Glutamatergic neuron (in vitro differentiated cells): ENCODE results near the gene ATP6V1B1. TPM values are rescaled to one million over a fixed set of nuclear protein-coding genes. Genes with fewer than 3 reads are reported as not detected.

ENCODE experiments used
- DNase-seq: peaks from one replicate; pipeline ENCODE4 v3.0.0; 2022
- H3K27ac Mint-ChIP-seq: one replicate; pipeline ENCODE4 v1.8.0; 2020; ENCODE audit warnings: mild to moderate bottlenecking, mixed read lengths, inconsistent platforms; ENCODE audit not compliant: unreplicated experiment
- H3K27me3 Mint-ChIP-seq: one replicate; pipeline ENCODE4 v1.8.0; 2020; ENCODE audit warnings: mild to moderate bottlenecking, moderate library complexity, mixed read lengths, inconsistent platforms; ENCODE audit not compliant: unreplicated experiment
- H3K36me3 Mint-ChIP-seq: one replicate; pipeline ENCODE4 v1.8.0; 2020; ENCODE audit warnings: mild to moderate bottlenecking, mixed read lengths, inconsistent platforms; ENCODE audit not compliant: unreplicated experiment
- H3K4me1 Mint-ChIP-seq: one replicate; pipeline ENCODE4 v1.8.0; 2020; ENCODE audit warnings: mild to moderate bottlenecking, low read depth, mixed read lengths, inconsistent platforms; ENCODE audit not compliant: unreplicated experiment
- H3K4me3 Mint-ChIP-seq: one replicate; pipeline ENCODE4 v1.8.0; 2020; ENCODE audit warnings: mild to moderate bottlenecking, mixed read lengths, inconsistent platforms; ENCODE audit not compliant: unreplicated experiment
- H3K9me3 Mint-ChIP-seq: one replicate; pipeline ENCODE4 v1.8.0; 2020; ENCODE audit warnings: mild to moderate bottlenecking, moderate library complexity, mixed read lengths, inconsistent platforms; ENCODE audit not compliant: unreplicated experiment
- long read RNA-seq: library from polyadenylated mRNA; unstranded; transcript quantifications from one replicate; pipeline ENCODE4 v2.0.0, GENCODE V29; 2020; ENCODE audit not compliant: unreplicated experiment
- total RNA-seq: library from RNA; stranded (reverse); fragmentation: NEBNext Ultra II Directional; extraction: Animal tissue kit (Norgen Biotek cat#: 25700); gene quantifications from one replicate; pipeline ENCODE4 v1.2.1, GENCODE V29; 2021; ENCODE audit not compliant: unreplicated experiment
- TF ChIP-seq, protein P1 (sequence below): fragments of 200-600 bp; sonication (generic); IDR thresholded peaks from one replicate; pipeline ENCODE4 v1.5.0; 2021; ENCODE audit not compliant: partially characterized antibody, unreplicated experiment

ATP6V1B1 gene
- total RNA-seq, result not detected
- long read RNA-seq, result 0 reads

DNA sequence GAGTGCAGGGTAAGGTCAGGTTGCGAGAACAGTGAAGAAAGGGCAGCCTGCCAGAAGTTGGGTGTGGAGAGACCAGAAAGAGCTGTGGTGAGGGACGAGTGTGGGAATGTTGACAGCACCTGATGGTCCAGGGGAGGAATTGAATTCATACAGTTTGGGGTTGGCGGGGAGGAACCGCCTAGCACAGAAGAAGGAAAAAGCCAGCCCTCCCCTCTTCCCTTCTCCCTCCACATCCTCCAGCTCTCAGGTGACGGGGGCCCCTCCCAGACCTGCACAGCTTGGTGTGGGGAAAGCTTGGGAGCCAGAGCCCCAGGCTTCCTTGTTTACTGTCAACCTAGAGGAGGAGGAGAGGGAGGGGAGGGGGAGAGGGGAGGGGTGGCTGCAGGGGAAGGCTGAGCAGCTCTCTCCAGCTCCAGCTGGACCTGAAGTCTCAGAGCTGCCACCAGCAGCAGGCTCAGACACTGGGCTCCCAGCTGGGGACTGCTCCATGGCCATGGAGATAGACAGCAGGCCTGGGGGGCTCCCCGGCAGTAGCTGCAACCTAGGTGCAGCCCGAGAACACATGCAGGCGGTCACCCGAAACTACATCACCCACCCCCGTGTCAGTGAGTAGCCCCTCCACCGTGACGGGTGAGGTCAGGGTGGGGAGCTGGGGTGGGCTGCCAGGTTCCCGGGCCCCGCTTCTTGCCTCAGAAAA, at the start of gene ATP6V1B1:
Gene ATP6V1B1, plus strand, starts transcription at position 433 of the 697 bp plus-strand sequence. Its CDS starts 55 bp downstream, at position 488.
- H3K27ac Mint-ChIP-seq, result no peak within 1 kb of the TSS
- H3K9me3 Mint-ChIP-seq, result peaks cover 7% of the 10 kb centered on the region
- peak; percentile 58 for DNase-seq
- H3K4me3 Mint-ChIP-seq, result no peak within 1 kb of the TSS
- peaks cover 4% of the 10 kb centered on the region for H3K27me3 Mint-ChIP-seq
- peaks cover 5% of the 10 kb centered on the region for H3K4me1 Mint-ChIP-seq
- no peaks in the 10 kb centered on the region for H3K36me3 Mint-ChIP-seq
- TF ChIP-seq, protein P1, sequence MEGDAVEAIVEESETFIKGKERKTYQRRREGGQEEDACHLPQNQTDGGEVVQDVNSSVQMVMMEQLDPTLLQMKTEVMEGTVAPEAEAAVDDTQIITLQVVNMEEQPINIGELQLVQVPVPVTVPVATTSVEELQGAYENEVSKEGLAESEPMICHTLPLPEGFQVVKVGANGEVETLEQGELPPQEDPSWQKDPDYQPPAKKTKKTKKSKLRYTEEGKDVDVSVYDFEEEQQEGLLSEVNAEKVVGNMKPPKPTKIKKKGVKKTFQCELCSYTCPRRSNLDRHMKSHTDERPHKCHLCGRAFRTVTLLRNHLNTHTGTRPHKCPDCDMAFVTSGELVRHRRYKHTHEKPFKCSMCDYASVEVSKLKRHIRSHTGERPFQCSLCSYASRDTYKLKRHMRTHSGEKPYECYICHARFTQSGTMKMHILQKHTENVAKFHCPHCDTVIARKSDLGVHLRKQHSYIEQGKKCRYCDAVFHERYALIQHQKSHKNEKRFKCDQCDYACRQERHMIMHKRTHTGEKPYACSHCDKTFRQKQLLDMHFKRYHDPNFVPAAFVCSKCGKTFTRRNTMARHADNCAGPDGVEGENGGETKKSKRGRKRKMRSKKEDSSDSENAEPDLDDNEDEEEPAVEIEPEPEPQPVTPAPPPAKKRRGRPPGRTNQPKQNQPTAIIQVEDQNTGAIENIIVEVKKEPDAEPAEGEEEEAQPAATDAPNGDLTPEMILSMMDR, result no peak

DNA sequence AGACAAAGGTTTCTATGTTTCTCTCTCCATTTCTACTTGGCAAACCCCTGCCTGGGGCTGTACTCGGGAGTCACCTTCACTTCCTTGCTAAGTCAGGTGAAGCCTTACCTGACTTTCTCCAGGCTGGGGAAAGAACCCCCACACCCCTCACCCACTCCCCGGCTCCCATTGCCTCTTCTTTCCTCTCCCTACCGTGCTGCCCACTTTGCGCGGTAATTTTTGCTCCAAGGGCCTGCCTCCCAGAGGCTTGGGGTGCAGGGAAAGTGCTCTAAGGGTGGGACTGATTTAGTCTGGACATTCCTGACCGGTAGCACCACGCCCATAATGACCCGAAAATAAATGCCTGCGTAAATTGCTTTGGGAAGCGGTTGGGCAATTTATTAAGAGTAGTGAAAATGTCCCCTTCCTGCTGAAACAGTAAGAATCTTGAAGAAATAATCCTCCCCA, 49.1 kb upstream of the ATP6V1B1 start:
- peak overlapping the region; percentile 81 for H3K4me3 Mint-ChIP-seq
- no peak for DNase-seq
- TF ChIP-seq, protein P1, result no peak
- H3K4me1 Mint-ChIP-seq, result peaks cover 9% of the 10 kb centered on the region
- H3K27me3 Mint-ChIP-seq, result peaks cover 45% of the 10 kb centered on the region
- H3K9me3 Mint-ChIP-seq, result peaks cover 19% of the 10 kb centered on the region
- H3K27ac Mint-ChIP-seq, result no peak overlapping the region
- peaks cover 11% of the 10 kb centered on the region for H3K36me3 Mint-ChIP-seq

DNA sequence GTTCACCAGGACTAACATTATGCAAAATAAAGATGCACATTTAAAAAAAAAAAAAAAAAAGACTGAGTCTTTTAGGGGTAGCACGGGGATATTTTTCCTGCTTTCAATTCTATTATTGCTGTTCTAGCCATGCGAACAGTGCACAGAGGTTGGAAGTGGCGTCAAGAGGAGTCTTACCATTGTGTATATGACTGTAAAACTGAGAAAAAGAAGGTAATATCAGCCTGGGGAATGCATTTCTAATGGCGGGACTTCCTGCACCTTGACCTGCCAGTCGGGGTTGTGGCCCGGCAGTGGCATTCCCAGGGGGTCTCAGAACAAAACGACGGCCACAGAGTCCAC, 48.5 kb upstream of the ATP6V1B1 start:
- H3K4me3 Mint-ChIP-seq, result peak overlapping the region; percentile 81
- no peak for DNase-seq
- H3K4me1 Mint-ChIP-seq, result peaks cover 9% of the 10 kb centered on the region

DNA sequence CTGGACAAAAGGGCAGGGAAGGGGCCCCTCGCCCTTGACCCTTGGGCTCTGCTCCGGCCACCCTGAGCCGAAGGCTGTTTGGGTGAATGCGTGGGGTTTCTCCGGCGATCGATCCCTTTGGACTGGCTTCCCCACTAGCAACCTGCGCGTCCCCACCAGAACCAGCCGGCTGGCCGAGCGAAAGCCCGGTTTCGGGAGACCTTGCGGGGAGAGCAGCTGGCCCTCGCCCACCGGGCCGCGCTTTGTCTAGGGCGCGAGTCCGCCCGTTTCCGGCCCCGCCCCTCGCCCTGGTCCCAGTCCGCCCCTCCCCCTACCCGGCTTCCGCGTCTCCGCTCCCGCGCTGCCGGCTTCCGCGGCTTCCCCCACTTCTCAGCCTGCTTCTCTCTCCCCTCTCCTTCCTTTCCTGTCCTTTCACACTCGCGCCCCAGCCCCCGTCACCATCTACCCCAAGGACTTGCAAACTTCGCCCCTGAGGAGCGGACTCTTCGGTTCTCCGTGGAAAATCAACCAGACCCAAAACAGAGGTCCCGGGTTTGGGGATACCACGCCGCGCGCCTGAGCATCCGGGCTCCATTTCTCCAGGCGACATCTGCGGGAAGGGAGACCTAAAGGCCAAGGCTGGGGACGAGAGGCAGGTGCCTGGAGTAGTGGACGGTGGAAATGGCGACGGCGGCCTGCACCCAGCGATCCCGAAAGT, 48.0 kb upstream of the ATP6V1B1 start:
- Mint-ChIP-seq H3K4me3 (peak overlapping the region; percentile 81), H3K9me3 (peaks cover 19% of the 10 kb centered on the region), H3K4me1 (peaks cover 9% of the 10 kb centered on the region), H3K27me3 (peaks cover 45% of the 10 kb centered on the region), H3K36me3 (peaks cover 9% of the 10 kb centered on the region), H3K27ac (peak overlapping the region; percentile 59)
- peak; percentile 82 for DNase-seq
- TF ChIP-seq, protein P1, result no peak

More for the DNA sequence above, 48.5 kb upstream of the ATP6V1B1 start:
- TF ChIP-seq, protein P1, result no peak
- Mint-ChIP-seq H3K36me3 (peaks cover 14% of the 10 kb centered on the region), H3K27ac (peak overlapping the region; percentile 49), H3K9me3 (peaks cover 19% of the 10 kb centered on the region), H3K27me3 (peaks cover 46% of the 10 kb centered on the region)
